T-helper 22 cell (primary cell): ENCODE measurements around the gene FARS2.
"Not testable (repeated sequence)": the region's sequence is repeated elsewhere in the genome, so short reads cannot be mapped to it uniquely, and the experiment has no call there.

Experiments
- DNase-seq: peaks from one replicate; pipeline ENCODE4 v3.0.0-alpha.2; 2020; ENCODE audit warnings: low read depth

Gene FARS2

GRCh38 chr6:5695260-5696245 is 434.2 kb downstream of the FARS2 start:
- DNase-seq, result no peak

GRCh38 chr6:5697508-5697907 is 436.2 kb downstream of the FARS2 start:
- DNase-seq, result no peak

GRCh38 chr6:5698318-5698717 is 437.0 kb downstream of the FARS2 start:
- no peak for DNase-seq

GRCh38 chr6:5699064-5699463 is 437.8 kb downstream of the FARS2 start:
- not testable (repeated sequence) for DNase-seq

- DNase-seq, result no peak
These were observed 439.9 kb downstream of the FARS2 start for GRCh38 chr6:5701174-5701573.

GRCh38 chr6:5704708-5705107 is 443.4 kb downstream of the FARS2 start:
- DNase-seq, result no peak

GRCh38 chr6:5705252-5705651 is 443.9 kb downstream of the FARS2 start:
- no peak for DNase-seq

- DNase-seq, result no peak
These were observed 445.1 kb downstream of the FARS2 start for GRCh38 chr6:5706124-5707033.

- DNase-seq, result no peak
These were observed 446.1 kb downstream of the FARS2 start for GRCh38 chr6:5707281-5708045.

- no peak for DNase-seq
These were observed 449.2 kb downstream of the FARS2 start for GRCh38 chr6:5710516-5710915.

GRCh38 chr6:5710936-5711335 is 449.6 kb downstream of the FARS2 start:
- DNase-seq, result no peak

GRCh38 chr6:5712349-5713215 is 451.3 kb downstream of the FARS2 start:
- DNase-seq, result no peak

- no peak for DNase-seq
These were observed 452.2 kb downstream of the FARS2 start for GRCh38 chr6:5713519-5713918.

GRCh38 chr6:5718231-5718947 is 457.1 kb downstream of the FARS2 start:
- DNase-seq, result no peak

GRCh38 chr6:5723841-5724691 is 462.8 kb downstream of the FARS2 start:
- no peak for DNase-seq

GRCh38 chr6:5724911-5725310 is 463.6 kb downstream of the FARS2 start:
- DNase-seq, result no peak

GRCh38 chr6:5726976-5727718 is 465.8 kb downstream of the FARS2 start:
- no peak for DNase-seq

GRCh38 chr6:5728351-5729079 is 467.2 kb downstream of the FARS2 start:
- no peak for DNase-seq
